DND-41 (cell line): Measurements from ENCODE around the gene PPA2.

Experiments used
- EZH2 ChIP-seq: IDR thresholded peaks from 3 replicates; pipeline ENCODE4 v1.6.1; 2012; ENCODE audit warnings: borderline replicate concordance, low read depth, mild to moderate bottlenecking, moderate library complexity, low read length, inconsistent platforms; ENCODE audit not compliant: severe bottlenecking
- TF ChIP-seq, protein P1 (sequence below): IDR thresholded peaks from 2 replicates; pipeline ENCODE4 v1.5.1; 2012; ENCODE audit warnings: borderline replicate concordance, low read length, moderate library complexity, mild to moderate bottlenecking; ENCODE audit not compliant: poor library complexity, severe bottlenecking; ENCODE audit errors: extremely low read depth

DNA sequence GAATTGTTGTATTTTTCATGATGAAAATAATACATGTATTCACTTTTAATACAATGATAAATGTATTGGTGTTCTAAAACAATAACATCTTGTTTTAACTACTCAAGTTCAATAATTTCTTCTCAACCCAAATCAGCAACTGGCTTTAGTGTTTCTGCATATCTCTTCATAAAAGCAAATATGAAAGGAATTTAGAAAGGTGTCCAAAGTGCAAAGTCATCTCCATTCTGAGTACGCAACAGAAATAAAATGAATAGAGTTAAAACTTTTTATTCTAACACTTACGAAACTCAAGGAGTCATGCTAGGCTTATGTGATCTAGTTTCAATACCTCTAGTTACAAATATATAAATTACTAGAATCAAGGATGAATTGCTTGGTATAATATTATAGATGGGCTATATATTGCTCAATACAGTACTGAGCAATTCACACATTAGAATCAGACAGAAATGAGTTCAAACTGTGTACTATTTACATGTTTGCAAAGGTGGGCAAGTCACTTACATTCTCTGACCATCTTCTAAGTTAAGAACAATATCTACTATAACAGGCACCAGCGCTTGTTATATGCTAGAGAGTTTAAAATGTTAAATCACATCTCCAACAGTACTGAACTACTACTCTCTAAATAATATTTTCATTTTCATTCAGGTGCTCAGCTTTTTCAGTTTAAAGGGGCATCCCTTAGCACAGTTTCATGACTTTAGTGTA is 51.5 kb downstream of the PPA2 start:
- TF ChIP-seq, protein P1, sequence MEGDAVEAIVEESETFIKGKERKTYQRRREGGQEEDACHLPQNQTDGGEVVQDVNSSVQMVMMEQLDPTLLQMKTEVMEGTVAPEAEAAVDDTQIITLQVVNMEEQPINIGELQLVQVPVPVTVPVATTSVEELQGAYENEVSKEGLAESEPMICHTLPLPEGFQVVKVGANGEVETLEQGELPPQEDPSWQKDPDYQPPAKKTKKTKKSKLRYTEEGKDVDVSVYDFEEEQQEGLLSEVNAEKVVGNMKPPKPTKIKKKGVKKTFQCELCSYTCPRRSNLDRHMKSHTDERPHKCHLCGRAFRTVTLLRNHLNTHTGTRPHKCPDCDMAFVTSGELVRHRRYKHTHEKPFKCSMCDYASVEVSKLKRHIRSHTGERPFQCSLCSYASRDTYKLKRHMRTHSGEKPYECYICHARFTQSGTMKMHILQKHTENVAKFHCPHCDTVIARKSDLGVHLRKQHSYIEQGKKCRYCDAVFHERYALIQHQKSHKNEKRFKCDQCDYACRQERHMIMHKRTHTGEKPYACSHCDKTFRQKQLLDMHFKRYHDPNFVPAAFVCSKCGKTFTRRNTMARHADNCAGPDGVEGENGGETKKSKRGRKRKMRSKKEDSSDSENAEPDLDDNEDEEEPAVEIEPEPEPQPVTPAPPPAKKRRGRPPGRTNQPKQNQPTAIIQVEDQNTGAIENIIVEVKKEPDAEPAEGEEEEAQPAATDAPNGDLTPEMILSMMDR, result no peak
- TF ChIP-seq EZH2, result no peak
